GM12891 (cell line): Measurements from ENCODE around the gene BLMH.

Source experiments
- POLR2A ChIP-seq: IDR thresholded peaks from 2 replicates; pipeline ENCODE4 v1.6.1; 2011; ENCODE audit warnings: low read depth, low read length, control low read depth
- SPI1 ChIP-seq: IDR thresholded peaks from 2 replicates; pipeline ENCODE4 v1.6.1; 2011; ENCODE audit warnings: low read depth, low read length, control low read depth

GRCh38 chr17:30267625-30268024 lies 24.1 kb downstream of the BLMH start:
- TF ChIP-seq POLR2A = no peak
- no peak for TF ChIP-seq SPI1
